HG03060 (cell line): ENCODE data around the gene PHC3.
"Not testable (repeated sequence)": the region's sequence is repeated elsewhere in the genome, so short reads cannot be mapped to it uniquely, and the experiment has no call there.

Experiments
- ATAC-seq: cut with Tn5 transposase; IDR thresholded peaks from one replicate; pipeline ENCODE4 v1.9.1; 2021; ENCODE audit warnings: low read depth, moderate number of reproducible peaks; ENCODE audit not compliant: unreplicated experiment

Gene PHC3

GRCh38 chr3:170180908-170181885, at the start of gene PHC3:
Gene PHC3, minus strand, starts transcription at chr3:170181733. Its CDS starts 18 bp downstream, at chr3:170181715.
- ATAC-seq = peak; percentile 66

GRCh38 chr3:170228093-170228766, 46.7 kb upstream of the PHC3 start:
- ATAC-seq = no peak

- ATAC-seq = no peak
These were observed 45.0 kb upstream of the PHC3 start for GRCh38 chr3:170226426-170226960.

- no peak for ATAC-seq
These were observed 43.6 kb upstream of the PHC3 start for GRCh38 chr3:170225166-170225565.

- ATAC-seq = no peak
These were observed 41.4 kb upstream of the PHC3 start for GRCh38 chr3:170222647-170223541.

- ATAC-seq = peak; percentile 84
These were observed 40.6 kb upstream of the PHC3 start, which contains the start of gene PRKCI for GRCh38 chr3:170221924-170222646. Gene PRKCI, plus strand, starts transcription at chr3:170222424. Its CDS starts 246 bp downstream, at chr3:170222670.

- ATAC-seq = no peak
These were observed 39.3 kb upstream of the PHC3 start for GRCh38 chr3:170220871-170221270.

- no peak for ATAC-seq
These were observed 38.3 kb upstream of the PHC3 start for GRCh38 chr3:170219850-170220249.

GRCh38 chr3:170211668-170212067, 30.1 kb upstream of the PHC3 start:
- ATAC-seq = no peak

GRCh38 chr3:170207717-170208116, 26.2 kb upstream of the PHC3 start:
- ATAC-seq = no peak

GRCh38 chr3:170206164-170206762, 24.7 kb upstream of the PHC3 start:
- not testable (repeated sequence) for ATAC-seq

- ATAC-seq = no peak
These were observed 23.8 kb upstream of the PHC3 start for GRCh38 chr3:170205302-170205701.

GRCh38 chr3:170204509-170204908, 23.0 kb upstream of the PHC3 start:
- no peak for ATAC-seq

- ATAC-seq = no peak
These were observed 22.5 kb upstream of the PHC3 start for GRCh38 chr3:170204023-170204472.

- no peak for ATAC-seq
These were observed 21.9 kb upstream of the PHC3 start for GRCh38 chr3:170203457-170203856.

GRCh38 chr3:170201527-170201926, 20.0 kb upstream of the PHC3 start:
- no peak for ATAC-seq

GRCh38 chr3:170200987-170201386, 19.5 kb upstream of the PHC3 start:
- no peak for ATAC-seq

- ATAC-seq = no peak
These were observed 15.3 kb upstream of the PHC3 start for GRCh38 chr3:170196833-170197232.

- ATAC-seq = not testable (repeated sequence)
These were observed 14.2 kb upstream of the PHC3 start for GRCh38 chr3:170195759-170196158.
